Measurements from ENCODE around the gene KDM4C. TPM values are rescaled to one million over a fixed set of nuclear protein-coding genes. Genes with fewer than 3 reads are reported as not detected.
A peak's percentile ranks its signal among the peaks of the same experiment; 100 is the strongest.

Gene KDM4C
- polyA plus RNA-seq, 2 of the 4 experiments (the other 2 are of a cell fraction) = 9.6 to 15.6 TPM

- Histone ChIP-seq H3K4me1 (peaks cover 19% of the 10 kb centered on the region), H3K4me3 (no peak overlapping the region), H3K4me2 (peak overlapping the region; percentile 25), H3K9me3 (no peaks in the 10 kb centered on the region), H3K27ac (no peak overlapping the region)
- no peak for FAIRE-seq
- peak in 1 of 2 experiments; percentile 30; a peak in 3 of 6 replicates for ATAC-seq
- ChIA-PET CTCF (interaction anchor here (0.6 to 1.3 kb wide), 5 partner anchors 12 to 47 kb away, joined by 3 to 4 read pairs (median 3); no protein-coding TSS in a partner anchor), POLR2A (no interaction called here)
- WGBS (ENCODE audit: missing lambda C conversion rate) = 77% methylated on average over 1 of the region's 1 CpG
- DNase-seq (ENCODE audit: low read depth in 1 of 2, low spot score in 1 of 2) = no peak
- TF ChIP-seq, protein P1, sequence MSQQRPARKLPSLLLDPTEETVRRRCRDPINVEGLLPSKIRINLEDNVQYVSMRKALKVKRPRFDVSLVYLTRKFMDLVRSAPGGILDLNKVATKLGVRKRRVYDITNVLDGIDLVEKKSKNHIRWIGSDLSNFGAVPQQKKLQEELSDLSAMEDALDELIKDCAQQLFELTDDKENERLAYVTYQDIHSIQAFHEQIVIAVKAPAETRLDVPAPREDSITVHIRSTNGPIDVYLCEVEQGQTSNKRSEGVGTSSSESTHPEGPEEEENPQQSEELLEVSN (IDR thresholded peaks at IDR 0.05; ENCODE audit: borderline replicate concordance, low read depth) = no peak
- TF ChIP-seq HES2 (IDR thresholded peaks at IDR 0.05) = no peak
- no peak for TF ChIP-seq CBX2 (IDR thresholded peaks at IDR 0.05; ENCODE audit: borderline replicate concordance, low read depth)
- TF ChIP-seq GATA3 (IDR thresholded peaks at IDR 0.05; ENCODE audit: borderline replicate concordance) = no peak
- TF ChIP-seq, protein P2, sequence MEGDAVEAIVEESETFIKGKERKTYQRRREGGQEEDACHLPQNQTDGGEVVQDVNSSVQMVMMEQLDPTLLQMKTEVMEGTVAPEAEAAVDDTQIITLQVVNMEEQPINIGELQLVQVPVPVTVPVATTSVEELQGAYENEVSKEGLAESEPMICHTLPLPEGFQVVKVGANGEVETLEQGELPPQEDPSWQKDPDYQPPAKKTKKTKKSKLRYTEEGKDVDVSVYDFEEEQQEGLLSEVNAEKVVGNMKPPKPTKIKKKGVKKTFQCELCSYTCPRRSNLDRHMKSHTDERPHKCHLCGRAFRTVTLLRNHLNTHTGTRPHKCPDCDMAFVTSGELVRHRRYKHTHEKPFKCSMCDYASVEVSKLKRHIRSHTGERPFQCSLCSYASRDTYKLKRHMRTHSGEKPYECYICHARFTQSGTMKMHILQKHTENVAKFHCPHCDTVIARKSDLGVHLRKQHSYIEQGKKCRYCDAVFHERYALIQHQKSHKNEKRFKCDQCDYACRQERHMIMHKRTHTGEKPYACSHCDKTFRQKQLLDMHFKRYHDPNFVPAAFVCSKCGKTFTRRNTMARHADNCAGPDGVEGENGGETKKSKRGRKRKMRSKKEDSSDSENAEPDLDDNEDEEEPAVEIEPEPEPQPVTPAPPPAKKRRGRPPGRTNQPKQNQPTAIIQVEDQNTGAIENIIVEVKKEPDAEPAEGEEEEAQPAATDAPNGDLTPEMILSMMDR (IDR thresholded peaks at IDR 0.05) = peak; percentile 17; the same call in 1 of the 3 replicates
- no peak for TF ChIP-seq HOXB5 (CRISPR knock-in tag; IDR thresholded peaks at IDR 0.05)
- TF ChIP-seq, protein P3, sequence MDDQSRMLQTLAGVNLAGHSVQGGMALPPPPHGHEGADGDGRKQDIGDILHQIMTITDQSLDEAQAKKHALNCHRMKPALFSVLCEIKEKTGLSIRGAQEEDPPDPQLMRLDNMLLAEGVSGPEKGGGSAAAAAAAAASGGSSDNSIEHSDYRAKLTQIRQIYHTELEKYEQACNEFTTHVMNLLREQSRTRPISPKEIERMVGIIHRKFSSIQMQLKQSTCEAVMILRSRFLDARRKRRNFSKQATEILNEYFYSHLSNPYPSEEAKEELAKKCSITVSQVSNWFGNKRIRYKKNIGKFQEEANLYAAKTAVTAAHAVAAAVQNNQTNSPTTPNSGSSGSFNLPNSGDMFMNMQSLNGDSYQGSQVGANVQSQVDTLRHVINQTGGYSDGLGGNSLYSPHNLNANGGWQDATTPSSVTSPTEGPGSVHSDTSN (IDR thresholded peaks at IDR 0.05) = no peak
- no peak for TF ChIP-seq EHMT2 (IDR thresholded peaks at IDR 0.05; ENCODE audit: low read depth)
- TF ChIP-seq, protein P4, sequence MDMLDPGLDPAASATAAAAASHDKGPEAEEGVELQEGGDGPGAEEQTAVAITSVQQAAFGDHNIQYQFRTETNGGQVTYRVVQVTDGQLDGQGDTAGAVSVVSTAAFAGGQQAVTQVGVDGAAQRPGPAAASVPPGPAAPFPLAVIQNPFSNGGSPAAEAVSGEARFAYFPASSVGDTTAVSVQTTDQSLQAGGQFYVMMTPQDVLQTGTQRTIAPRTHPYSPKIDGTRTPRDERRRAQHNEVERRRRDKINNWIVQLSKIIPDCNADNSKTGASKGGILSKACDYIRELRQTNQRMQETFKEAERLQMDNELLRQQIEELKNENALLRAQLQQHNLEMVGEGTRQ (IDR thresholded peaks at IDR 0.05) = no peak
- TF ChIP-seq HEYL (CRISPR knock-in tag; IDR thresholded peaks at IDR 0.05) = no peak
- no peak for TF ChIP-seq FOSL2 (IDR thresholded peaks at IDR 0.05)
- TF ChIP-seq FOSL2 (CRISPR knock-in tag; IDR thresholded peaks at IDR 0.05) = peak; percentile 30; the same call in 1 of the 2 replicates
- TF ChIP-seq RAD21 (conservative IDR thresholded peaks at IDR 0.05 in 1 of 2, IDR thresholded peaks at IDR 0.05 in 1 of 2) = peak in 1 of 2 experiments; percentile 28; a peak in 2 of 5 replicates
- no peak for TF ChIP-seq JUNB (IDR thresholded peaks at IDR 0.05)
Observed at GRCh38 chr9:6944093-6944551, 186.3 kb downstream of the KDM4C start.

- ATAC-seq = peak in 1 of 2 experiments; percentile 78; a peak in 4 of 6 replicates
- no peak for TF ChIP-seq POLR2A (IDR thresholded peaks at IDR 0.05; ENCODE audit: low read length)
- no peak for TF ChIP-seq HDAC2 (IDR thresholded peaks at IDR 0.05)
- no peak for TF ChIP-seq RAD21 (conservative IDR thresholded peaks at IDR 0.05 in 1 of 2, IDR thresholded peaks at IDR 0.05 in 1 of 2)
- TF ChIP-seq, protein P3 (IDR thresholded peaks at IDR 0.05) = no peak
- no peak for TF ChIP-seq ELK1 (IDR thresholded peaks at IDR 0.05; ENCODE audit: low read depth, low read length)
- no peak for TF ChIP-seq ZC3H11A (IDR thresholded peaks at IDR 0.05)
- TF ChIP-seq CBX8 (IDR thresholded peaks at IDR 0.05) = no peak
- TF ChIP-seq SREBF2 (IDR thresholded peaks at IDR 0.05) = no peak
- no peak for TF ChIP-seq ZFP36 (IDR thresholded peaks at IDR 0.05; ENCODE audit: borderline replicate concordance, partially characterized antibody)
- TF ChIP-seq NPAS2 (CRISPR knock-in tag; IDR thresholded peaks at IDR 0.05; ENCODE audit: borderline replicate concordance) = no peak
- no peak for TF ChIP-seq RNF2 (IDR thresholded peaks at IDR 0.05; ENCODE audit: borderline replicate concordance, low read depth)
- TF ChIP-seq CHD2 (IDR thresholded peaks at IDR 0.05; ENCODE audit: low read length, partially characterized antibody) = no peak
- TF ChIP-seq CBX2 (IDR thresholded peaks at IDR 0.05; ENCODE audit: borderline replicate concordance, low read depth) = no peak
- no peak for TF ChIP-seq RARB (CRISPR knock-in tag; IDR thresholded peaks at IDR 0.05)
- TF ChIP-seq MAFK (IDR thresholded peaks at IDR 0.05; ENCODE audit: partially characterized antibody) = no peak
- no peak for TF ChIP-seq HOXA7 (CRISPR knock-in tag; IDR thresholded peaks at IDR 0.05)
Observed at GRCh38 chr9:6944896-6945295, 187.1 kb downstream of the KDM4C start.

More at GRCh38 chr9:6944896-6945295, 187.1 kb downstream of the KDM4C start:
- H3K4me2 ChIP-seq = peak overlapping the region; percentile 25
- H3K27ac ChIP-seq = no peak overlapping the region
- 46% methylated on average over 4 of the region's 4 CpGs for WGBS (ENCODE audit: missing lambda C conversion rate)
- H3K4me1 ChIP-seq = peaks cover 19% of the 10 kb centered on the region
- FAIRE-seq = peak; percentile 46
- CTCF ChIA-PET = interaction anchor here (0.7 to 1.3 kb wide), 4 partner anchors 13 to 116 kb away, joined by 3 to 4 read pairs (median 3); no protein-coding TSS in a partner anchor
- H3K9me3 ChIP-seq = no peaks in the 10 kb centered on the region
- DNase-seq (ENCODE audit: low read depth in 1 of 2, low spot score in 1 of 2) = peak in 1 of 2 experiments; percentile 46
- POLR2A ChIA-PET = no interaction called here
- no peak overlapping the region for H3K4me3 ChIP-seq

Measured in A549 (cell line).